C4-2B (cell line): ENCODE results near the gene SEZ6L2.

Experiments used
- H3K27ac ChIP-seq: fragments of 450-650 bp; 2 replicates; pipeline ENCODE4 v1.5.1; 2017
- ZFX ChIP-seq: fragments of 450-650 bp; IDR thresholded peaks from 2 replicates; pipeline ENCODE4 v1.6.1; 2017
- TF ChIP-seq, protein P1 (sequence below): fragments of 450-650 bp; conservative IDR thresholded peaks from 2 replicates; pipeline ENCODE4 v1.5.1; 2017; ENCODE audit warnings: mild to moderate bottlenecking

SEZ6L2 gene

DNA sequence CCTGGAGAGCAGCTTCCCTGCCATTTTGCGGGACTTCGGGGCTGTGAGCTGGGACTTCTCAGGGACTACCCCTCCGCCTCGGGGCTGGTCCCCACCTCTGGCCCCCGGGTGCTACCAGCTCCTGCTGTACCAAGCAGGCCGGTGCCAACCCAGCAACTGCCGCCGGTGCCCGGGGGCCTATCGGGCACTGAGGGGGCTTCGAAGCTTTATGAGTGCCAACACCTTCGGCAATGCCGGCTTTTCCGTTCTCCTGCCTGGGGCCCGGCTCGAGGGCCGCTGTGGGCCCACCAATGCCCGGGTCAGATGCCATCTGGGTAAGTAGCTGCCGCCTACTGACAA is 2.2 kb upstream of the SEZ6L2 start:
- TF ChIP-seq ZFX: no peak
- TF ChIP-seq, protein P1, sequence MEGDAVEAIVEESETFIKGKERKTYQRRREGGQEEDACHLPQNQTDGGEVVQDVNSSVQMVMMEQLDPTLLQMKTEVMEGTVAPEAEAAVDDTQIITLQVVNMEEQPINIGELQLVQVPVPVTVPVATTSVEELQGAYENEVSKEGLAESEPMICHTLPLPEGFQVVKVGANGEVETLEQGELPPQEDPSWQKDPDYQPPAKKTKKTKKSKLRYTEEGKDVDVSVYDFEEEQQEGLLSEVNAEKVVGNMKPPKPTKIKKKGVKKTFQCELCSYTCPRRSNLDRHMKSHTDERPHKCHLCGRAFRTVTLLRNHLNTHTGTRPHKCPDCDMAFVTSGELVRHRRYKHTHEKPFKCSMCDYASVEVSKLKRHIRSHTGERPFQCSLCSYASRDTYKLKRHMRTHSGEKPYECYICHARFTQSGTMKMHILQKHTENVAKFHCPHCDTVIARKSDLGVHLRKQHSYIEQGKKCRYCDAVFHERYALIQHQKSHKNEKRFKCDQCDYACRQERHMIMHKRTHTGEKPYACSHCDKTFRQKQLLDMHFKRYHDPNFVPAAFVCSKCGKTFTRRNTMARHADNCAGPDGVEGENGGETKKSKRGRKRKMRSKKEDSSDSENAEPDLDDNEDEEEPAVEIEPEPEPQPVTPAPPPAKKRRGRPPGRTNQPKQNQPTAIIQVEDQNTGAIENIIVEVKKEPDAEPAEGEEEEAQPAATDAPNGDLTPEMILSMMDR: no peak
- H3K27ac ChIP-seq: peak overlapping the region; percentile 82

DNA sequence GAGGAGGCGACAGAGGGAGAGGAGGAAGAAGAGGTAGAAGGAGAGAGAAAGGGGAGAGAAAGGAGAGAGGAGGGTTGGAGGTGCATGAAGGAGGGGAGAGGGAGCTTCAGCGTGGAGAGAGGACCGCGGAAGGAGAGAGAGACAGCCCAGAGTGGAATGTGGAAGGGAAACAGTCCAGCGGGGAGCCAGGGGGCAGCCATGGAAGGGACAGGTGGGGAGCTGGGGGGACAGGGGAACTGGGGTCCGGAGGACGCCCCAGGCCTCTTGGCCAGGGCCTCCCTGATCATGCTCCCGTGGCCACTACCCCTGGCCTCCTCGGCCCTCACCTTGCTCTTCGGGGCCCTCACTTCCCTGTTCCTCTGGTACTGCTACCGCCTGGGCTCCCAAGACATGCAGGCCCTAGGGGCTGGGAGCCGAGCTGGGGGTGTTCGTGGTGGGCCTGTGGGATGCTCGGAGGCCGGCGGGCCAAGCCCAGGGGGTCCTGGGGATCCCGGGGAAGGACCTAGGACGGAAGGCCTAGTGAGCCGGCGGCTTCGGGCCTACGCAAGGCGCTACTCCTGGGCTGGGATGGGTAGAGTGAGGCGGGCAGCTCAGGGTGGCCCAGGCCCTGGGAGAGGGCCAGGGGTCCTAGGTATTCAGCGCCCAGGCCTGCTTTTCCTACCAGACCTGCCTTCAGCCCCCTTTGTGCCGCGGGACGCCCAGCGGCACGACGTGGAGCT is 1.7 kb upstream of the SEZ6L2 start:
- TF ChIP-seq, protein P1: no peak
- no peak for TF ChIP-seq ZFX
- peak overlapping the region; percentile 82 for H3K27ac ChIP-seq

DNA sequence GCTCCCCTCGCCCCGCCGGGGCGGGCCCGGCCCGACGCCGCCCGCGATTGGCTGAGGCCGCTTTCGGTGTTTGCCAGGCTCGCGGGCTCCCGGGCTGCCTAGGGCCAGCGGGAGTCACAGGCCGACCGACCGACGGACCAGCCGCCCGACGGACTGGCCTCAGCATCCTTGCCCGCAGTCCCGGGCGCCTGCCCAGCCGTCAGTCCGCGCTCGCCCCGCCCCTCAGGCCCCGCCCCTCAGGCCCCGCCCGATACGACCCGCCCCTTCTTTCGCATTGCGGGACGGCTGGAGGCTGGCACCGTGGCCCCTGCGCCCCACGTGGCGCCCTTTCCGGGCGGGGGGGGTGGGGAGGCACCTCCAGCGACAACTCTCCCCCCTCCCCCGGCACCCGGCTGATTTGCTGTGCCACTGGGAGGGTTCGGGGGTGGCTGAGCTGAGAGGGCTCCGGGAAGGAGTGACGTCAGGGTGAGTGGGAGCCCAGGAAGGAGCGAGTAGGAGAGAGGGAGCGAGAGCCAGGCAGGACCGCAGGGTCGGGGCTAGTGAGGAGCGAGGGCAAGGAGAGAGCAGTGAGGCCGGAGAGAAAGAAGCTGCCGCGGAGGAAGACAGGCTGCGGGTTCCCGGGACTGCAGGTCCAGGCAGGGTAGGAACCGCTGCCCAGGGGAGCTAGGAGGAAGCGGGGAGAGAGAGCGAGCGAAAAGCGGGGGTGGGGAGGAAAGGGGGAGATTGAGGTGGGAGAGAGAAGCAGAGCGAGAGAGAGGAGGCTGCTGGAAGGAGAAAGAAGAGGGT is 945 bp upstream of the SEZ6L2 start, which contains the start of gene ASPHD1:
Gene ASPHD1, plus strand, starts transcription at position 387 of the 786 bp plus-strand sequence. CDS start 484 bp downstream, outside the sequence.
- peak within 1 kb of the TSS; percentile 82 for H3K27ac ChIP-seq
- TF ChIP-seq ZFX: no peak
- TF ChIP-seq, protein P1: no peak

DNA sequence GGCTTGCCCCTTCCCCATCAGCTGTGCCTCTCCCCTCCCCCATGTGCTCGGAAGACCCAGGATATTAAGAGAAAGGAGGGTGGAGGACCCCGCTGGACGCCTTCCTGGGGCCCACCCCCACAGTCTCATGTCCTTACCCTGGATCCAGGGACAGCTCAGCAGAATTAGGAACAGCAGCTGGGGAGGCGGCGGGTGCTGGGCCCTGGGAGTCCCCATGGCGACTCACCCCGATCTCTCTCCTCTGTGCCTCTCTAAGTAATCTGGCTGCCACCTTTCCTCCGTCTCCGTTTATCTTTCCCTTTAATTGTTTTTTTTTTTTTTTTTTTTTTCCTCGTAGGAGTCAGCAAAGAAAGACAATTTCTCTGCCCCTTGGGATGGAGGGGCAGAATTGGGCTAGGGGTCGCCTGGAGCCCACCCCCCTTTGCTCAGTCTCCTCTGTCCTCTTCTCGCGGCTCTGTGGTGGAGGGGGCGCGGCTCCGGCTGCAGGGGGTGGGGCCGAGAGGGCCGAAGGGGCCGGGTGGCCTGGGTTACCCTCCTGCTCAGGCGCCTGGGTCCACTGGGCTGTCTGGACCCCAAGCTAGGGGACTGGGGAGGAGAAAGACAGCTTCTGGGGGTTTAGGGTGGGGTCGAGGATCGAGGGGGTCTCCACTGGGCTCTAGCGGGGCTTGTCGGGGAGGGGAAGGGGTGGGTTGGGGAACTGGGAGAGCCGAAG is 390 bp downstream of the SEZ6L2 start:
- peak overlapping the region; percentile 82 for H3K27ac ChIP-seq
- no peak for TF ChIP-seq ZFX
- TF ChIP-seq, protein P1: no peak

DNA sequence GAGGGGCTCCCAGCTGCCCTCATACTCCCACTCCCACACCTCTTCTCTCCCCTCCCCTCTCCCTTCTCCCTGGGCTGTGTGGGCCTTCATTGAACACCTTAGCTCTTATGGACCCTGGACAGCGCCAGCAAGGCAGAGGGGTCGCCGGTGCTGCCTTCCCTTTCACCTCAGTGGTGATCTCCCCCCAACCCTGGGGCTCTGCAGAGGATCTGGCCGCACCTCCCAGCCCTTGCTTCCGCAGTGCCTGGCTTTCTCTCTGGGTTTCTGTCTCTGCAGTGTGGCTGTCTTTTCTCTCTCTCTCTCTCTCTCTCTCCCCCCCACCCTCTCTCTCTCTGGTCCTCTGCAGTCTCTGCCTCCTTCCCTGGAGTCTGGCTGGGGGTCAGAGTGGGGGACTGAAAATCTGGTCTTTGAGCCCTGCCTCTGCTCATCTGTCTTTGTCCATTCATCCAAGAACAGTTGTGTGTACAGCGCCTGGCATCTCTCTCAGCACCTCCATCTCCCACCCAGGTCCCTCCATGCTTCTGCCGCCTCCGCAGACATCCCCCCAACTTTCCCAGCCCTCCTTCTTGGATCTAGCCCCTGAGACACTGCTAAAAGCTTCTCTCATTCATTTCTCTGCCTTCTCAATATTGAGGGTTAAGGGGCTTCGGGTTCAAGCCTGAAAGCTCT is 1.1 kb downstream of the SEZ6L2 start:
- H3K27ac ChIP-seq: peak overlapping the region; percentile 82
- no peak for TF ChIP-seq ZFX
- TF ChIP-seq, protein P1: no peak

DNA sequence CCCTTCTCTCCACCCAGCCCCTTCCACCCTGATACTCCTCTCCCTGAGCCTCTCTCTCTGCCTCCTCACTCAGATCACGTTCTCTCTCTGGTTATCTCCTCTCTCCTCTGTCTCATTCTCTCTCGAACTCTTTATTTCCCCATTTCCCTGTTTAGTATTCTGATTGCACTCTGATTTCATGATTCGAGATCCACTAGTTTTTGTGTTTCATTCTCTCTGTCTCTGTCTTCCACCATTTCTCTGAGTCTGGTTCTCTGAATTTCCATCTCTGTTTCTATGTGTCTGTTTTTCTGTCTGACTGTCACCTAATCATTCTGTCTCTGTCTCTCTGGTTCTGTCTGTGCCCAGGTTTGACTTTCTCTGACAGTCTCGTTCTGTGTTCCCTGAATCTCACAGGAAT is 2.0 kb downstream of the SEZ6L2 start:
- TF ChIP-seq ZFX: no peak
- no peak overlapping the region for H3K27ac ChIP-seq

DNA sequence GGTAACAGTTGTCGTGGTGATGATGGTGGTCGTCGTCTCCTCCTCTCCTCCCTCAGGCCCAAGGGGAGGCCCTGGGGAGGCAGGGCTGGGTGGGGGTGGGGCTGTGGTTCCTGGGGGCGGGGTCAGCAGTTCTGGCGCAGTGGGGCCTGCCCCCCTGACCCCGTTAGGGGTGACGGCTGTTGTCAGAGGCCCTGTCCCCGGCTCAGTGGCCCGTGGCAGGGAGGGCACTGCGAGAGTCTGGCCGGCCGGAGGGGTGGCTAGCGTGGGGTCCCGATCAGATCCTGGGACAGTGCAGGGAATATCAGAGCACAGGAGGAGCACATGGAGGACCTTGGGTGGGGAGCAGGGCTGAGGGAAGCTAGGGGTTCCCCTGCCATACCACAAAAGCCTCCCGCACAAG is 2.5 kb downstream of the SEZ6L2 start:
- no peak overlapping the region for H3K27ac ChIP-seq
- TF ChIP-seq, protein P1: no peak
- TF ChIP-seq ZFX: no peak
